GM23338 (cell line): ENCODE data around the gene TRAF3. TPM values are rescaled to one million over a fixed set of nuclear protein-coding genes. Genes with fewer than 3 reads are reported as not detected.
A peak's percentile ranks its signal among the peaks of the same experiment; 100 is the strongest.

Experiments used
- ATAC-seq: fragments of 200-7000 bp; cut with Tn5 transposase; 3 replicates; pipeline ENCODE4 v1.9.1; 2020
- DNase-seq: peaks from one replicate; pipeline ENCODE4 v3.0.0-alpha.2; 2015; ENCODE audit warnings: low spot score
- H2AFZ ChIP-seq: fragments of 200-600 bp; sonication (generic); 2 replicates; pipeline ENCODE4 v1.8.0; 2016; ENCODE audit warnings: antibody characterized with exemption, mild to moderate bottlenecking, moderate library complexity
- H3F3A ChIP-seq: fragments of 200-600 bp; sonication (generic); replicated peaks from 2 replicates; pipeline ENCODE4 v1.8.0; 2017; ENCODE audit warnings: antibody characterized with exemption, mixed run types, low read depth
- H3K27ac ChIP-seq: fragments of 200-600 bp; sonication (generic); 2 replicates; pipeline ENCODE4 v1.6.1; 2016; ENCODE audit warnings: low read depth
- H3K27me3 ChIP-seq: fragments of 200-600 bp; sonication (generic); 2 replicates; pipeline ENCODE4 v1.8.0; 2016; ENCODE audit warnings: mild to moderate bottlenecking, mixed run types, moderate library complexity; ENCODE audit not compliant: insufficient read depth
- H3K36me3 ChIP-seq: fragments of 200-600 bp; sonication (generic); 2 replicates; pipeline ENCODE4 v1.8.0; 2016; ENCODE audit warnings: mild to moderate bottlenecking; ENCODE audit not compliant: insufficient read depth
- H3K4me1 ChIP-seq: fragments of 200-600 bp; sonication (generic); 2 replicates; pipeline ENCODE4 v1.8.0; 2016; ENCODE audit warnings: mild to moderate bottlenecking, moderate library complexity; ENCODE audit not compliant: insufficient read depth
- H3K4me2 ChIP-seq: fragments of 200-600 bp; sonication (generic); 2 replicates; pipeline ENCODE4 v1.7.1; 2017; ENCODE audit warnings: mixed run types
- H3K4me3 ChIP-seq: fragments of 200-600 bp; sonication (generic); 2 replicates; pipeline ENCODE4 v1.6.1; 2016; ENCODE audit warnings: mixed run types
- H3K79me2 ChIP-seq: fragments of 200-600 bp; sonication (generic); replicated peaks from 2 replicates; pipeline ENCODE4 v1.8.0; 2017; ENCODE audit warnings: mild to moderate bottlenecking; ENCODE audit not compliant: insufficient read depth
- H3K9me2 ChIP-seq: fragments of 200-600 bp; sonication (generic); 2 replicates; pipeline ENCODE4 v1.8.0; 2017; ENCODE audit not compliant: insufficient read depth
- H4K20me1 ChIP-seq: fragments of 200-600 bp; sonication (generic); replicated peaks from 2 replicates; pipeline ENCODE4 v1.8.0; 2017; ENCODE audit warnings: mild to moderate bottlenecking; ENCODE audit not compliant: insufficient read depth
- H3K27ac Mint-ChIP-seq: 2 replicates; pipeline ENCODE4 v1.8.0; 2020; ENCODE audit warnings: inconsistent platforms, mild to moderate bottlenecking, moderate library complexity, mixed read lengths
- H3K27me3 Mint-ChIP-seq: 3 replicates; pipeline ENCODE4 v1.8.0; 2022; ENCODE audit warnings: low read depth, mild to moderate bottlenecking, moderate library complexity, mixed read lengths, inconsistent platforms; ENCODE audit not compliant: insufficient read depth, poor library complexity
- H3K36me3 Mint-ChIP-seq: 3 replicates; pipeline ENCODE4 v1.8.0; 2021; ENCODE audit warnings: low read depth, mild to moderate bottlenecking, inconsistent platforms, moderate library complexity, mixed read lengths
- H3K4me1 Mint-ChIP-seq: 3 replicates; pipeline ENCODE4 v1.8.0; 2020; ENCODE audit warnings: mild to moderate bottlenecking, inconsistent platforms, mixed read lengths
- H3K4me3 Mint-ChIP-seq: 3 replicates; pipeline ENCODE4 v1.8.0; 2021; ENCODE audit warnings: moderate library complexity, mild to moderate bottlenecking, inconsistent platforms, mixed read lengths
- H3K9me3 Mint-ChIP-seq: 3 replicates; pipeline ENCODE4 v1.8.0; 2020; ENCODE audit warnings: moderate library complexity, mild to moderate bottlenecking, inconsistent platforms, mixed read lengths
- CTCF ChIP-seq, 2 experiments: fragments of 200-600 bp in 1 of 2; sonication (generic) in 1 of 2; conservative IDR thresholded peaks; 2 replicates each; pipeline versions ENCODE4 v1.5.1 to v1.6.1; 2016 to 2017; ENCODE audit warnings: antibody characterized with exemption in 2 of 2, low read depth in 2 of 2, mild to moderate bottlenecking in 2 of 2, moderate library complexity in 1 of 2
- EZH2 ChIP-seq: fragments of 200-600 bp; sonication (generic); IDR thresholded peaks from one replicate; pipeline ENCODE4 v1.8.0; 2017; ENCODE audit warnings: antibody characterized with exemption, mild to moderate bottlenecking, low read depth; ENCODE audit not compliant: unreplicated experiment
- EZH2phosphoT487 ChIP-seq: fragments of 200-600 bp; sonication (generic); IDR thresholded peaks from one replicate; pipeline ENCODE4 v1.8.1; 2018; ENCODE audit warnings: antibody characterized with exemption; ENCODE audit not compliant: unreplicated experiment
- REST ChIP-seq: IDR thresholded peaks from one replicate; pipeline ENCODE4 v1.6.1; 2018; ENCODE audit warnings: antibody characterized with exemption; ENCODE audit not compliant: unreplicated experiment
- STAT1 ChIP-seq: IDR thresholded peaks from one replicate; pipeline ENCODE4 v1.6.1; 2016; ENCODE audit warnings: antibody characterized with exemption; ENCODE audit not compliant: unreplicated experiment
- ZNF331 ChIP-seq: fragments of 250-450 bp; sonication (Bioruptor Pico); IDR thresholded peaks from 2 replicates; pipeline ENCODE4 v1.5.0; 2020; ENCODE audit warnings: low read depth, mild to moderate bottlenecking, moderate library complexity
- polyA plus RNA-seq: library from polyadenylated mRNA; unstranded; fragments of >200 nt; fragmentation: Nextera tagmentation; extraction: Ambion mirVana; gene quantifications from 2 replicates; pipeline ENCODE4 v1.2.1, GENCODE V29; 2016
- total RNA-seq: library from RNA; depleted of rRNA; stranded (reverse); fragments of >200 nt; shearing (Covaris generic); gene quantifications from 2 replicates; pipeline ENCODE4 v1.2.3, GENCODE V29; 2014

TRAF3 gene
- total and polyA plus RNA-seq, 2 experiments from 2014 or later, result 3.7 to 9.3 TPM

GRCh38 chr14:102929241-102930137, 152.2 kb downstream of the TRAF3 start:
- Mint-ChIP-seq H3K36me3 (peaks cover 10% of the 10 kb centered on the region; the same call in 2 of the 3 replicates), H3K4me3 (peak overlapping the region; percentile 37; the same call in 2 of the 3 replicates), H3K4me1 (peaks cover 12% of the 10 kb centered on the region), H3K27me3 (peaks cover 63% of the 10 kb centered on the region), H3K27ac (no peak overlapping the region), H3K9me3 (no peaks in the 10 kb centered on the region)
- peaks cover 6% of the 10 kb centered on the region for H3F3A ChIP-seq
- H3K4me3 ChIP-seq, result peak overlapping the region; percentile 92
- H3K79me2 ChIP-seq, result no peaks in the 10 kb centered on the region
- H3K27ac ChIP-seq, result no peak overlapping the region
- DNase-seq (no peak), ATAC-seq (peak; percentile 2)
- no peaks in the 10 kb centered on the region for H3K9me2 ChIP-seq
- peaks cover 8% of the 10 kb centered on the region for H3K4me1 ChIP-seq
- no peaks in the 10 kb centered on the region for H3K36me3 ChIP-seq
- TF ChIP-seq EZH2 (peak; percentile 86), STAT1 (no peak), EZH2phosphoT487 (peak; percentile 42), ZNF331 (no peak), REST (no peak)
- H4K20me1 ChIP-seq, result no peaks in the 10 kb centered on the region
- H2AFZ ChIP-seq, result peak overlapping the region; percentile 96
- H3K4me2 ChIP-seq, result peak overlapping the region; percentile 93
- peaks cover 69% of the 10 kb centered on the region for H3K27me3 ChIP-seq

GRCh38 chr14:102930138-102930752, 153.0 kb downstream of the TRAF3 start:
- Histone ChIP-seq H3K9me2 (no peaks in the 10 kb centered on the region), H3F3A (peaks cover 6% of the 10 kb centered on the region), H3K27me3 (peaks cover 61% of the 10 kb centered on the region), H3K4me3 (peak overlapping the region; percentile 92), H3K4me1 (peaks cover 8% of the 10 kb centered on the region), H3K27ac (no peak overlapping the region), H3K4me2 (peak overlapping the region; percentile 93), H3K79me2 (no peaks in the 10 kb centered on the region), H4K20me1 (0 out of 2 replicates have a peak, but pooled peaks cover under 1% of the 10 kb centered on the region), H2AFZ (no peak overlapping the region), H3K36me3 (no peaks in the 10 kb centered on the region)
- peak; percentile 17 for ATAC-seq
- Mint-ChIP-seq H3K9me3 (no peaks in the 10 kb centered on the region), H3K27me3 (peaks cover 59% of the 10 kb centered on the region), H3K4me3 (peak overlapping the region; percentile 12; the same call in 1 of the 3 replicates), H3K4me1 (peaks cover 12% of the 10 kb centered on the region), H3K27ac (no peak overlapping the region), H3K36me3 (peaks cover 14% of the 10 kb centered on the region; the same call in 2 of the 3 replicates)
- DNase-seq, result peak; percentile 69
- no peak for TF ChIP-seq EZH2
- TF ChIP-seq CTCF (conservative IDR thresholded peaks at IDR 0.05; ENCODE audit: low read depth in 2 of 2), result peak in 1 of 2 experiments; percentile 42; a peak in 2 of 4 replicates
- TF ChIP-seq REST, result no peak
